NB4 (cell line): ENCODE data around the gene TMTC2.

Experiments
- CTCF ChIP-seq: IDR thresholded peaks from one replicate; pipeline ENCODE4 v1.5.1; 2012; ENCODE audit warnings: low read depth, low read length
- MAX ChIP-seq: IDR thresholded peaks from 2 replicates; pipeline ENCODE4 v1.6.1; 2011; ENCODE audit warnings: low read depth, low read length
- POLR2A ChIP-seq: IDR thresholded peaks from 2 replicates; pipeline ENCODE4 v1.6.1; 2011; ENCODE audit warnings: mild to moderate bottlenecking; ENCODE audit not compliant: insufficient read length; ENCODE audit errors: extremely low read depth

- no peak for TF ChIP-seq CTCF
- TF ChIP-seq MAX, result no peak
- TF ChIP-seq POLR2A, result no peak
Measured at GRCh38 chr12:83049306-83049705, 362.6 kb downstream of the TMTC2 start.
